ENCODE data around the gene NEBL.
"Not testable (repeated sequence)": the region's sequence is repeated elsewhere in the genome, so short reads cannot be mapped to it uniquely, and the experiment has no call there.

The NEBL gene

GRCh38 chr10:20897146-20897825, at the start of gene NEBL:
NEBL (minus strand) TSS chr10:20897311; CDS start chr10:20897205, 106 bp downstream.
- Mint-ChIP-seq H3K27ac (no peak within 1 kb of the TSS), H3K4me1 (peaks cover 5% of the 10 kb centered on the region), H3K4me3 (no peak within 1 kb of the TSS), H3K36me3 (ENCODE audit: low read depth) (no peaks in the 10 kb centered on the region), H3K9me3 (no peaks in the 10 kb centered on the region), H3K27me3 (ENCODE audit: low read depth, poor library complexity) (peaks cover 4% of the 10 kb centered on the region)
- no peak for TF ChIP-seq CTCF (IDR thresholded peaks at IDR 0.05)
- DNase-seq, result no peak

- Mint-ChIP-seq H3K4me1 (peaks cover 33% of the 10 kb centered on the region), H3K36me3 (ENCODE audit: low read depth) (no peaks in the 10 kb centered on the region), H3K27ac (no peak overlapping the region), H3K4me3 (no peak overlapping the region), H3K9me3 (peaks cover 3% of the 10 kb centered on the region), H3K27me3 (ENCODE audit: low read depth, poor library complexity) (no peaks in the 10 kb centered on the region)
- TF ChIP-seq CTCF (IDR thresholded peaks at IDR 0.05), result no peak
- no peak for DNase-seq
Measured at GRCh38 chr10:20945546-20946332, 48.6 kb upstream of the NEBL start.

GRCh38 chr10:20944789-20945502, 47.8 kb upstream of the NEBL start:
- no peak for TF ChIP-seq CTCF (IDR thresholded peaks at IDR 0.05)
- Mint-ChIP-seq H3K27me3 (ENCODE audit: low read depth, poor library complexity) (no peaks in the 10 kb centered on the region), H3K9me3 (peaks cover 3% of the 10 kb centered on the region), H3K4me3 (no peak overlapping the region), H3K27ac (no peak overlapping the region), H3K4me1 (peaks cover 27% of the 10 kb centered on the region), H3K36me3 (ENCODE audit: low read depth) (no peaks in the 10 kb centered on the region)
- DNase-seq, result no peak

- Mint-ChIP-seq H3K9me3 (peaks cover 43% of the 10 kb centered on the region), H3K36me3 (ENCODE audit: low read depth) (peaks cover 22% of the 10 kb centered on the region)
- not testable (repeated sequence) for H3K27me3 Mint-ChIP-seq (ENCODE audit: low read depth, poor library complexity); H3K4me3 Mint-ChIP-seq; DNase-seq; H3K4me1 Mint-ChIP-seq; H3K27ac Mint-ChIP-seq
Measured at GRCh38 chr10:20939414-20939813, 42.3 kb upstream of the NEBL start.

- TF ChIP-seq CTCF (IDR thresholded peaks at IDR 0.05), result no peak
- no peaks in the 10 kb centered on the region for H3K4me1 Mint-ChIP-seq
- H3K4me3 Mint-ChIP-seq, result no peak overlapping the region
- peaks cover 41% of the 10 kb centered on the region for H3K9me3 Mint-ChIP-seq
- DNase-seq, result no peak
- H3K27me3 Mint-ChIP-seq (ENCODE audit: low read depth, poor library complexity), result no peaks in the 10 kb centered on the region
- H3K27ac Mint-ChIP-seq, result no peak overlapping the region
- peaks cover 23% of the 10 kb centered on the region for H3K36me3 Mint-ChIP-seq (ENCODE audit: low read depth)
Measured at GRCh38 chr10:20936396-20936795, 39.3 kb upstream of the NEBL start.

GRCh38 chr10:20935931-20936330, 38.8 kb upstream of the NEBL start:
- no peak overlapping the region for H3K27ac Mint-ChIP-seq
- no peaks in the 10 kb centered on the region for H3K27me3 Mint-ChIP-seq (ENCODE audit: low read depth, poor library complexity)
- no peak for TF ChIP-seq CTCF (IDR thresholded peaks at IDR 0.05)
- no peaks in the 10 kb centered on the region for H3K4me1 Mint-ChIP-seq
- peaks cover 41% of the 10 kb centered on the region for H3K9me3 Mint-ChIP-seq
- DNase-seq, result no peak
- H3K36me3 Mint-ChIP-seq (ENCODE audit: low read depth), result peaks cover 23% of the 10 kb centered on the region
- no peak overlapping the region for H3K4me3 Mint-ChIP-seq

All from nephron progenitor cell (in vitro differentiated cells).